Sigmoid colon (tissue), 3 donors: ENCODE results near the gene FCHSD2.

ENCODE experiments used
- CTCF ChIP-seq, 4 experiments: fragments of 450-650 bp in 3 of 4; fragments of 200-600 bp in 1 of 4; IDR thresholded peaks; one replicate each; pipeline ENCODE4 v1.5.1; 2016 to 2019; ENCODE audit warnings: antibody characterized with exemption in 4 of 4, mild to moderate bottlenecking in 3 of 4, moderate library complexity in 2 of 4
- POLR2A ChIP-seq, 2 donors: fragments of 450-650 bp; IDR thresholded peaks; one replicate each; pipeline ENCODE4 v1.6.1; 2016; ENCODE audit warnings: antibody characterized with exemption in 2 of 2, mild to moderate bottlenecking in 2 of 2, moderate library complexity in 2 of 2

DNA sequence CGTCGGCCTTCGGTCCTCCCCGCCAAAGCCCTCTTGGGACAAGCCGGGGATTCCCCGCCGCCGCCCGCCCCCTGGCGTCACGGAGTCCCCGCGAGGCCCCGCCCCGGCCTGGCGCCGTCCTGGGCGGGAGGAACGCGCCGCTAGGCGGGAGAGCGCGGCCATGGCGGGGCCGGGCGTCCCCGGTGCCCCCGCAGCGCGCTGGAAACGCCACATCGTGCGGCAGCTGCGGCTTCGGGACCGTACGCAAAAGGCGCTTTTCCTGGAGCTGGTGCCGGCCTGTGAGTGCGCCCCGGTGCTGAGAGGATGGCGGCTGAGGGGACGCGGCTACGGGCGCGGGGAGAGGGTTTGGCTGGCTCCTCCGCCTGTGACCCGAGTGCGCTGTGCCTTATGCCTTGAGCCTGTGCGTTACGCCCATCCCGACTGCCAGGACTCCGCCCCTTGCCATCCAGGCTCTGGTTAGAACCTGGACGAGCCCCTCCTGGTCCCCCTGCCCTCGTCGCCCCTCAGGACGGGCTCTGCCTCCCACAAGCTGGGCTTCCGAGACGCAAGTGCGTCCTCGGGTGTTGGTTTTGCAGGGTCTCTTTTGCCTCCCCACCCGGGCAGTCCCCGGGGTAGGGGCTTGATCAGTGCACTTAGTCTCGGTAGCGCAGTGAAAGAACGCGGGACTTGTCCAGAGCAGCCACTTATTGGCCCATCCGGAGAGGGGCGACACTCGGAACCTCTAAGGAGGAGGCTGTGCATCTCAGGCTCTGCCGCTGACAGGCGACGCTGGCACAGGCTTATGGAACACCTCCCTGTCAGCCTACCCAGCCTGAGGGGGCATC lies 327.6 kb downstream of the FCHSD2 start, which contains the start of gene ATG16L2:
- peak in 1 of 4 experiments; percentile 5 for TF ChIP-seq CTCF (IDR thresholded peaks at IDR 0.05)
- peak; percentile 29 to 69 for TF ChIP-seq POLR2A (IDR thresholded peaks at IDR 0.05)
